Measurements from ENCODE around the gene CD5L.

The CD5L gene

GRCh38 chr1:157806431-157807149, 35.0 kb downstream of the CD5L start:
- no peak for DNase-seq

DNA sequence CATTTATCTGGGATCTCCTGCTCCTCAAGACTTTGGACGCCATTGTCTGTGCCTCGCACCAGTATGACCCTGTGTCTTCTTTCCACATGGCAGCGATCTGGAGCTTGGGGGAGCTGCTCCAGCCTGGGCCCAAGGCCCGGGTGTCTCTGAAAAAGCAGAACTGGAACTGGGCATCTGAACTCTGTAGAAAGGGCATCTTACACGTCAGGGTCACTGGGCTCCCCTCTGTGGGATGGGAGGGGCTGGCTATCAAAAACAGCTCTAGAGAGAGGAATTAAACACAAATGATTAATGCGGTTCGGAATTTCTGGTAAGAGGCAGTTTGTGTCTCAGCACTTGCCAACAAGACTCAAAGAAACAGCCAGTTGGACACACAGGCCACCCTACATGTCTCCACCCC, 37.8 kb downstream of the CD5L start:
- DNase-seq = no peak

DNA sequence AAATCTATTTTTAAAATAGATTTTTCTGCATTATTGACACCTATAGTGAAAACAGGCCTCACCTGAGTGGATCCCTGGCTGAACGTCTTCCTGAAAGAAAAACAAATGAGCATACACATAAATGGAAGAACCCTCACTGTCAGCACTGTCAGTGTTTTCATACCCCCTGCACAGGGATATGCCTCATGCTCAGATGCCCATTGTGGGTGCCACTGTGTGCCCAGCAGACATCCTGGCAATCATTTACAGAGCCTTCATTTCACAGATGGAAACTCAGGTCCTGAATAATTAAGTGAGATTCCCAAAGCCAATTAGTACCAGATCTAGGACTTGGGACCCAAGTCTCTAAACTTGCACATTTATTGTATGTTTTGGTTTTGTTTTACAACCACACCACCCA, 41.6 kb downstream of the CD5L start:
- DNase-seq = no peak

GRCh38 chr1:157798211-157798610, 43.4 kb downstream of the CD5L start:
- DNase-seq = no peak

DNA sequence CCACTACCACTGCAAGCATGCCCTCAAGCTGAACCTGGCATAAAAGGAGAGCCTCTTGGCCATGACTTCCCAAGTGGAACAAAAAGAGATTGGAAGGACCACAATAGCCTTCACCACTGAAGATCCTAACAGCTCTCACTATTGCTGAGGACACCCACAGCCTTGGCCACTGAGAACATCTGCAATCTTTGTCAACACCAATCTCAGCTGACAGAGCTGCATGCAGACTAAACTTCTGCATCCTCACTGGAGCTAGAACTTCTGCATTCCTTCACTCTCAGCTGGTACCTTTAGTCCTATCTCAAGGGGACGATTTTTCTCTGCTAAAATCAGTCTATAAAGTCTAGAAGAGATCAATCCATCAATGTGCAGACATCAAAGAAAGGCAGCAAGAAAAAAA, 56.4 kb downstream of the CD5L start:
- no peak for DNase-seq

DNA sequence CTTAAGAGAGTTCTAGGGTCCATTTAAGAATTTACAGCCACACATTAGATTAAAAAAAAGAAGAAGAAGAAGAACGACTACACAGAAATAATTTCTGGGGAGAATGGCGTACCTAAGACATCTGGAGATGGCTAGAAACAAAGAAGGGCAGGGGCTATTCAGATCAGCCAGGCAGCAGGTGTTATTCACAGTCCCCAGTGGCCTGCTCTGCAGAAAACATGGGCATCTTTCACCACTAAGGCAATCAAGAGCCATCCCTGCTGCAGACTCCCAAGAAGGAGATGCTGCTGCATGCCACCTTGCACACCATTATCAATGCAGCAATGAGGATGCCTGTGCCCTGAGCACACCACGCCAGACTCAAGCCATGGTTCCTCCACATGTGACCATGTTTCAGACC, 56.8 kb downstream of the CD5L start:
- no peak for DNase-seq

DNA sequence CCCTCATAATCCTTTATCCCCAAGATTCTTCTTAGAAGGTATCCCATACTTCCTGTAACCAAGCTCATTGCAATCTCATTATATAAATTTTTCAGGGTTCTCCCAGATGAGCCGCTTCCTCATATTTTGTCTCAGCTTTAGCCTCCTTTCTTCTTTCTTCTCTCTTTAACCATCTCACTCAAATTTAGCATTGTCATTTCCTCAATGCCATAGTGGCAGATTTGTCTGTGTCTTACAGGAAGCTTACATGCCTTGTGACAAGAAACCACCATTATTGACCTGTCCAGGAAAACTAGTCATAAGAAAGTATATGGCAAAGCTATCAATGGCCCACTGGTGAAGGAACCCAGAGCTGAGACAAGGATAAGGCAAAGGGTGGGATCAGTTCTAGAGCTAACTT, 58.7 kb downstream of the CD5L start:
- DNase-seq = no peak

DNA sequence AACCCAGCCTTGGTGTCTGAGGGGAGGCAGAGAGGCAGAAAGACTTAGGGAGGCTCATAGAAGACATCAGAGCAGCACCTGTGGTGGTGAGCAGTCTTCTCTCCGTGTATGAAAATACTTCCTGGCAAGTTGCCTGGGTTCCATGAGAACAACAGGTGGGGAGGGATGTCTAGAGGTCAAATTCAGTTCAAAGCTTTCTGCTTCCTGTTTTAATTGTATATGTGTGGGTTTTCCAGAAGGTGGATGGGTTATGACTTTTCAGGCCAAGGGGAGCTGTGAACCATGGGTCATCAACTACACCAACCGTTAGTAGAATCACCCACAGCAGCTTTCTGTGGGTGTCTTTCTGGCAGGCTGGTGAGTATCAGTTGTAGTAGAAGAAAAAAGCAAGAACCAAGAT, 60.6 kb downstream of the CD5L start:
- DNase-seq = no peak
